Endothelial cell of umbilical vein (primary cell): Measurements from ENCODE around the gene HTRA1. TPM values are rescaled to one million over a fixed set of nuclear protein-coding genes. Genes with fewer than 3 reads are reported as not detected.

ENCODE experiments used
- BruUV-seq: library from RNA; stranded (reverse); fragments of 400-500 nt; replicated peaks from 2 replicates; lab custom pipeline; 2021; lab: Mats Ljungman, UMichigan
- CTCF ChIA-PET: fragments of 300-600, 350-600 bp; sonication (Branson Sonifier 250); formaldehyde crosslinking; loops from one replicate; lab custom pipeline; 2021; ENCODE audit warnings: antibody characterized with exemption, inconsistent platforms; lab: Charles Lee
- POLR2A ChIA-PET: fragments of 300-600, 350-600 bp; sonication (Branson Sonifier 250); formaldehyde crosslinking; loops from one replicate; lab custom pipeline; 2021; ENCODE audit warnings: antibody characterized with exemption, inconsistent platforms; lab: Charles Lee
- DNase-seq: peaks from one replicate; pipeline ENCODE4 v3.0.0-alpha.2; 2011; ENCODE audit warnings: low read depth, low spot score
- FAIRE-seq: peaks from 2 replicates; lab custom pipeline; 2011; peaks lifted over from hg19 to GRCh38; lab: Jason Lieb, UNC
- H2AFZ ChIP-seq: 2 replicates; pipeline ENCODE4 v1.6.0; 2012; ENCODE audit warnings: low read depth, low read length, control low read depth, inconsistent platforms
- H3K27ac ChIP-seq: 2 replicates; pipeline ENCODE4 v1.5.1; 2011; ENCODE audit warnings: low read depth, mild to moderate bottlenecking, control low read depth, low read length, moderate library complexity; ENCODE audit not compliant: insufficient read depth
- H3K27me3 ChIP-seq, 2 experiments: 2 replicates each; pipeline versions ENCODE4 v1.6.0 to v1.6.1; 2011; ENCODE audit warnings: low read length in 2 of 2, mixed read lengths in 1 of 2; ENCODE audit not compliant: control insufficient read depth in 2 of 2, insufficient read depth in 2 of 2
- H3K36me3 ChIP-seq, 2 experiments: 2 replicates in 1 of 2; 3 replicates in 1 of 2; pipeline ENCODE4 v1.5.1; 2011; ENCODE audit warnings: low read length in 2 of 2, mild to moderate bottlenecking in 1 of 2, moderate library complexity in 1 of 2; ENCODE audit not compliant: control insufficient read depth in 2 of 2, insufficient read depth in 2 of 2; ENCODE audit errors: extremely low read depth in 1 of 2
- H3K4me1 ChIP-seq: 3 replicates; pipeline ENCODE4 v1.5.1; 2011; ENCODE audit warnings: mild to moderate bottlenecking, low read length; ENCODE audit not compliant: control insufficient read depth, insufficient read depth; ENCODE audit errors: extremely low read depth
- H3K4me2 ChIP-seq: 2 replicates; pipeline ENCODE4 v1.6.1; 2011; ENCODE audit warnings: low read length, control low read depth, mixed read lengths; ENCODE audit not compliant: insufficient read depth
- H3K4me3 ChIP-seq, 3 experiments: fragments of 200-600 bp in 1 of 3; sonication (generic), shearing (Covaris generic) in 1 of 3; replicated peaks in 1 of 3; 2 replicates each; pipeline ENCODE4 v1.5.1; 2011 to 2016; ENCODE audit warnings: control low read depth in 3 of 3, low read length in 3 of 3, mild to moderate bottlenecking in 2 of 3, inconsistent platforms in 1 of 3, low read depth in 1 of 3, moderate library complexity in 1 of 3; ENCODE audit not compliant: insufficient read depth in 1 of 3
- H3K79me2 ChIP-seq: 2 replicates; pipeline ENCODE4 v1.6.0; 2012; ENCODE audit warnings: low read length, inconsistent platforms; ENCODE audit not compliant: control insufficient read depth, insufficient read depth
- H3K9ac ChIP-seq: replicated peaks from 2 replicates; pipeline ENCODE3; 2011; ENCODE audit warnings: low read length, control low read depth; ENCODE audit not compliant: insufficient read depth; ENCODE audit errors: extremely low read depth
- H3K9me1 ChIP-seq: replicated peaks from 3 replicates; pipeline ENCODE4 v1.6.0; 2011; ENCODE audit warnings: mild to moderate bottlenecking, low read length; ENCODE audit not compliant: control insufficient read depth, insufficient read depth; ENCODE audit errors: extremely low read depth
- H3K9me3 ChIP-seq: replicated peaks from 2 replicates; pipeline ENCODE4 v1.5.1; 2012; ENCODE audit warnings: low read length, inconsistent platforms; ENCODE audit not compliant: control insufficient read depth, insufficient read depth
- H4K20me1 ChIP-seq: replicated peaks from 2 replicates; pipeline ENCODE3; 2011; ENCODE audit warnings: mild to moderate bottlenecking, low read length; ENCODE audit not compliant: control insufficient read depth, insufficient read depth; ENCODE audit errors: extremely low read depth
- EZH2 ChIP-seq: IDR thresholded peaks from 2 replicates; pipeline ENCODE4 v1.6.1; 2012; ENCODE audit warnings: borderline replicate concordance, low read depth, mild to moderate bottlenecking, moderate library complexity, low read length, inconsistent platforms; ENCODE audit not compliant: severe bottlenecking
- FOS ChIP-seq: IDR thresholded peaks from 2 replicates; pipeline ENCODE4 v1.6.1; 2011; ENCODE audit warnings: mild to moderate bottlenecking, low read length, moderate library complexity, borderline replicate concordance; ENCODE audit not compliant: insufficient read depth
- GATA2 ChIP-seq: IDR thresholded peaks from 2 replicates; pipeline ENCODE4 v1.7.0; 2011; ENCODE audit warnings: low read depth, mild to moderate bottlenecking, moderate library complexity, mixed read lengths, low read length; ENCODE audit not compliant: insufficient read length, insufficient read depth
- JUN ChIP-seq: IDR thresholded peaks from 2 replicates; pipeline ENCODE4 v1.6.1; 2011; ENCODE audit warnings: borderline replicate concordance, low read depth; ENCODE audit not compliant: insufficient read length, insufficient read depth
- MAX ChIP-seq: IDR thresholded peaks from 2 replicates; pipeline ENCODE4 v1.6.1; 2011; ENCODE audit not compliant: insufficient read depth, insufficient read length
- MYC ChIP-seq: IDR thresholded peaks from one replicate; pipeline ENCODE4 v1.6.1; 2011; ENCODE audit warnings: mild to moderate bottlenecking, low read depth, low read length
- POLR2A ChIP-seq: IDR thresholded peaks from 2 replicates; pipeline ENCODE4 v1.6.1; 2012; ENCODE audit warnings: low read depth, mild to moderate bottlenecking, control low read depth, low read length
- POLR2AphosphoS5 ChIP-seq: IDR thresholded peaks from 2 replicates; pipeline ENCODE4 v1.6.1; 2012; ENCODE audit warnings: low read depth, mild to moderate bottlenecking, control low read depth, low read length, moderate library complexity; ENCODE audit not compliant: insufficient read depth
- dilution Hi-C: fragments of 300-500 bp; cut with MboI; formaldehyde crosslinking; loops from one replicate; pipeline ENCODE4 v1.15.0; 2019; ENCODE audit warnings: low sequenced_read_pairs; ENCODE audit not compliant: extremely low pct_ligation_motif_present
- intact Hi-C: fragments of 100-400 bp; cut with micrococcal nuclease; formaldehyde crosslinking; loops from one replicate; pipeline ENCODE4 v1.10.0; 2022
- polyA plus RNA-seq, 4 experiments: library from polyadenylated mRNA; depleted of rRNA in 3 of 4; stranded (reverse) in 3 of 4; unstranded in 1 of 4; fragments of >200 nt; gene quantifications; 2 replicates each; pipeline versions ENCODE4 v1.2.1 to v1.2.3, GENCODE V29; 2011 to 2012; ENCODE audit warnings: missing spikeins in 1 of 4
- total RNA-seq: library from RNA; stranded (reverse); gene quantifications from 2 replicates; pipeline ENCODE4 v1.2.3, GENCODE V29; 2021
- TF ChIP-seq, protein P1 (sequence below), 2 donors: IDR thresholded peaks; 1 replicate in 1 of 2; 2 replicates in 1 of 2; pipeline ENCODE4 v1.5.1; 2011; ENCODE audit warnings: low read length in 2 of 2, mild to moderate bottlenecking in 2 of 2, moderate library complexity in 2 of 2, control low read depth in 1 of 2, inconsistent platforms in 1 of 2, low read depth in 1 of 2; ENCODE audit not compliant: insufficient read depth in 1 of 2; ENCODE audit errors: extremely low read depth in 1 of 2

Gene HTRA1
- total and polyA plus RNA-seq, 2 donors (not counting 3 experiments of a cell fraction or from before 2014, with no cell fraction given), result 192 to 270 TPM

DNA sequence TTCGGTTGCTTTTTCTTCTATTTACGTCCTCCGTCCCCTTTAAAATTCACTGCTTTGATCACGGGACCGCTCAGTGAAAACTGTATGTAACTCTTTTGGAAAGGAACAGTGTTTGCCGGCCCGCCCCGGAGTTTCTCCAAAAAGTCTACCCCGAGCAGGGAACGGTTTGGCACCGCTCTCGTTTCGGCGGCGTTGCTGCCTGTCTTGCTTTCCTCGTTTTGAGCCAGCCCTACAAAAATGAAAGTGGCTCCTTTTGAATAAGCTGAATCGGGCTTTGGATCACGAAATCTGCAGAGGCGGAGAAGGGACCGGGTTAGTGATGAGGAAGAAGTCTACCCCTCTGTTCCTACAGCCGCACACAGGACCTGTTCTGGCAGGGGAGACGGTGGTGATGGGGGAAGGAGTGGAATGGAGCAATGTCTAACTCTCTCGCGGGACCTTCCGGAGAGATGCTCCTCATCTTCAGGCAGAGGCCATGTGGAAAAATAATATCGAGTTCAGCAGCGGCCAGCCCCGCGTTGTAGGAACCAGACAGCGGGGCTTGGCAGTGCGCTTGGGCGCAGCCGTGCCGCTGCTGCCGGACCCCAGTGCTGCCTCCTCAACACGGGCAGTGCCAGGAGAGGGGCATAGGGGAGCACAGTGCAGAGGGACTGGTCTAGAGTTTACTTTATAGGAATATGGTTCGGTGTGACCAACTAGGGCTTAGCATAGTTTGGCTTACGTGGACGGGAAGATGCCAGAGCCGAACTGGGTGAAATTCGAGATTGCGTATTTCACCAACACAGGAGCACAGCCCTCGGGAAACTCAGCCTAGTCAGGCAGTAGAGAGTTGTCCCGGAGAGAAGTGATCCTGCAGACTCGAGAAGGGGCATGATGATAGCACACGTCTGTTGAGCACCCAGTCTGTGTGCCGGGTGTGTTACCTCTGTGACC lies 1.4 kb downstream of the HTRA1 start:
- CTCF ChIA-PET, result interaction anchor here (0.8 to 3.0 kb wide), 6 partner anchors 32 to 322 kb away, joined by 3 to 15 read pairs (median 6); no protein-coding TSS in a partner anchor
- no peaks in the 10 kb centered on the region for H4K20me1 ChIP-seq
- H2AFZ ChIP-seq, result peak overlapping the region; percentile 79
- dilution Hi-C loops (no loop called here), intact Hi-C loops (loop anchor here (1.0 to 10.0 kb wide), 5 partner anchors 12 to 1952 kb away; partner anchors contain the start of genes OAT and PLEKHA1)
- H3K4me1 ChIP-seq, result peaks cover 14% of the 10 kb centered on the region
- peak; percentile 58 for DNase-seq
- H3K27me3 ChIP-seq, result no peaks in the 10 kb centered on the region
- no peaks in the 10 kb centered on the region for H3K9me1 ChIP-seq
- BruUV-seq, result TSS peak; percentile 77
- no peak for TF ChIP-seq MAX
- TF ChIP-seq FOS, result no peak
- TF ChIP-seq JUN, result no peak
- TF ChIP-seq POLR2AphosphoS5, result no peak
- no peak for TF ChIP-seq EZH2
- no peak for TF ChIP-seq POLR2A
- TF ChIP-seq GATA2, result no peak
- TF ChIP-seq, protein P1, sequence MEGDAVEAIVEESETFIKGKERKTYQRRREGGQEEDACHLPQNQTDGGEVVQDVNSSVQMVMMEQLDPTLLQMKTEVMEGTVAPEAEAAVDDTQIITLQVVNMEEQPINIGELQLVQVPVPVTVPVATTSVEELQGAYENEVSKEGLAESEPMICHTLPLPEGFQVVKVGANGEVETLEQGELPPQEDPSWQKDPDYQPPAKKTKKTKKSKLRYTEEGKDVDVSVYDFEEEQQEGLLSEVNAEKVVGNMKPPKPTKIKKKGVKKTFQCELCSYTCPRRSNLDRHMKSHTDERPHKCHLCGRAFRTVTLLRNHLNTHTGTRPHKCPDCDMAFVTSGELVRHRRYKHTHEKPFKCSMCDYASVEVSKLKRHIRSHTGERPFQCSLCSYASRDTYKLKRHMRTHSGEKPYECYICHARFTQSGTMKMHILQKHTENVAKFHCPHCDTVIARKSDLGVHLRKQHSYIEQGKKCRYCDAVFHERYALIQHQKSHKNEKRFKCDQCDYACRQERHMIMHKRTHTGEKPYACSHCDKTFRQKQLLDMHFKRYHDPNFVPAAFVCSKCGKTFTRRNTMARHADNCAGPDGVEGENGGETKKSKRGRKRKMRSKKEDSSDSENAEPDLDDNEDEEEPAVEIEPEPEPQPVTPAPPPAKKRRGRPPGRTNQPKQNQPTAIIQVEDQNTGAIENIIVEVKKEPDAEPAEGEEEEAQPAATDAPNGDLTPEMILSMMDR (IDR thresholded peaks at IDR 0.05; ENCODE audit: extremely low read depth in 1 of 2, insufficient read depth in 1 of 2, low read depth in 1 of 2, low read length in 2 of 2), result no peak
- TF ChIP-seq MYC, result no peak
- POLR2A ChIA-PET, result no interaction called here
- peak overlapping the region; percentile 71 to 92 (median 88) for H3K4me3 ChIP-seq
- peak; percentile 75 for FAIRE-seq
- peak overlapping the region; percentile 19 for H3K27ac ChIP-seq
- H3K36me3 ChIP-seq, result no peaks in the 10 kb centered on the region
- peak overlapping the region; percentile 84 for H3K9ac ChIP-seq
- H3K9me3 ChIP-seq, result no peaks in the 10 kb centered on the region
- H3K79me2 ChIP-seq, result peaks cover 13% of the 10 kb centered on the region
- H3K4me2 ChIP-seq, result peak overlapping the region; percentile 89
